SK-N-SH treated with all-trans-retinoic acid at 6 μM for 48 hours (cell line): ENCODE measurements around the gene SEMA4A.

Experiments used
- ATAC-seq: fragments of 200-7000 bp; cut with Tn5 transposase; 3 replicates; pipeline ENCODE4 v1.9.1; 2020; ENCODE audit warnings: mild to moderate bottlenecking, moderate library complexity
- ARNTL ChIP-seq: fragments of 450-650 bp; formaldehyde crosslinking; IDR thresholded peaks from 2 replicates; pipeline ENCODE4 v1.5.0; 2020; ENCODE audit warnings: low read depth, mild to moderate bottlenecking, moderate library complexity, borderline replicate concordance
- BACH2 ChIP-seq: fragments of 250-450 bp; sonication (Bioruptor Pico); IDR thresholded peaks from 2 replicates; pipeline ENCODE4 v1.9.0; 2021; ENCODE audit warnings: mild to moderate bottlenecking, borderline replicate concordance
- CSDC2 ChIP-seq: fragments of 250-450 bp; sonication (Bioruptor Pico); IDR thresholded peaks from 2 replicates; pipeline ENCODE4 v1.5.0; 2020; ENCODE audit warnings: mild to moderate bottlenecking, moderate library complexity
- ESRRG ChIP-seq: fragments of 250-450 bp; sonication (Bioruptor Pico); IDR thresholded peaks from 2 replicates; pipeline ENCODE4 v1.6.1; 2021; ENCODE audit warnings: mild to moderate bottlenecking
- GLIS3 ChIP-seq: fragments of 250-450 bp; sonication (Bioruptor Pico); IDR thresholded peaks from 2 replicates; pipeline ENCODE4 v1.5.0; 2020; ENCODE audit warnings: mild to moderate bottlenecking, moderate library complexity
- ISL1 ChIP-seq: fragments of 250-450 bp; sonication (Bioruptor Pico); IDR thresholded peaks from 2 replicates; pipeline ENCODE4 v2.1.2; 2022; ENCODE audit warnings: mild to moderate bottlenecking, moderate library complexity
- OSR1 ChIP-seq: fragments of 250-450 bp; sonication (Bioruptor Pico); IDR thresholded peaks from 2 replicates; pipeline ENCODE4 v1.8.0; 2022; ENCODE audit warnings: moderate library complexity, mild to moderate bottlenecking, inconsistent platforms
- PPARA ChIP-seq: fragments of 250-450 bp; sonication (Bioruptor Pico); IDR thresholded peaks from 2 replicates; pipeline ENCODE4 v1.5.0; 2020; ENCODE audit warnings: mild to moderate bottlenecking, borderline replicate concordance
- RARB ChIP-seq: fragments of 250-450 bp; sonication (Bioruptor Pico); IDR thresholded peaks from 2 replicates; pipeline ENCODE4 v1.8.0; 2021; ENCODE audit warnings: mild to moderate bottlenecking, moderate library complexity
- SNAI2 ChIP-seq: fragments of 250-450 bp; sonication (Bioruptor Pico); IDR thresholded peaks from 2 replicates; pipeline ENCODE4 v1.5.0; 2020; ENCODE audit warnings: mild to moderate bottlenecking, moderate library complexity
- TCF4 ChIP-seq: fragments of 250-450 bp; sonication (Bioruptor Pico); IDR thresholded peaks from 2 replicates; pipeline ENCODE4 v1.8.0; 2021; ENCODE audit warnings: mild to moderate bottlenecking, moderate library complexity, borderline replicate concordance
- TOX ChIP-seq: fragments of 250-450 bp; sonication (Bioruptor Pico); IDR thresholded peaks from 2 replicates; pipeline ENCODE4 v1.8.0; 2021; ENCODE audit warnings: mild to moderate bottlenecking, moderate library complexity, borderline replicate concordance
- ZC3H10 ChIP-seq: fragments of 250-450 bp; sonication (Bioruptor Pico); IDR thresholded peaks from 2 replicates; pipeline ENCODE4 v1.5.1; 2021; ENCODE audit warnings: mild to moderate bottlenecking, moderate library complexity
- ZFP3 ChIP-seq: fragments of 250-450 bp; sonication (Bioruptor Pico); IDR thresholded peaks from 2 replicates; pipeline ENCODE4 v1.5.0; 2020; ENCODE audit warnings: mild to moderate bottlenecking, moderate library complexity
- ZFP30 ChIP-seq: fragments of 450-650 bp; formaldehyde crosslinking; IDR thresholded peaks from 2 replicates; pipeline ENCODE4 v1.5.0; 2022; ENCODE audit warnings: mild to moderate bottlenecking, moderate library complexity
- ZNF565 ChIP-seq: fragments of 450-650 bp; formaldehyde crosslinking; conservative IDR thresholded peaks from 2 replicates; pipeline ENCODE4 v1.5.0; 2020; ENCODE audit warnings: low read depth, mild to moderate bottlenecking, moderate library complexity
- ZNF70 ChIP-seq: fragments of 450-650 bp; formaldehyde crosslinking; IDR thresholded peaks from 2 replicates; pipeline ENCODE4 v1.5.0; 2020; ENCODE audit warnings: mild to moderate bottlenecking, moderate library complexity
- ZNF8 ChIP-seq: fragments of 450-650 bp; formaldehyde crosslinking; IDR thresholded peaks from 2 replicates; pipeline ENCODE4 v1.5.0; 2020; ENCODE audit warnings: mild to moderate bottlenecking, moderate library complexity
- TF ChIP-seq, protein P1 (sequence below): fragments of 250-450 bp; sonication (Bioruptor Pico); IDR thresholded peaks from 2 replicates; pipeline ENCODE4 v1.5.1; 2021; ENCODE audit warnings: mild to moderate bottlenecking, moderate library complexity
- TF ChIP-seq, protein P2 (sequence below): fragments of 250-450 bp; sonication (Bioruptor Pico); IDR thresholded peaks from 2 replicates; pipeline ENCODE4 v1.5.0; 2020; ENCODE audit warnings: mild to moderate bottlenecking, moderate library complexity
- TF ChIP-seq, protein P3 (sequence below): fragments of 250-450 bp; sonication (Bioruptor Pico); IDR thresholded peaks from 2 replicates; pipeline ENCODE4 v1.8.0; 2021; ENCODE audit warnings: low read depth, mild to moderate bottlenecking, moderate library complexity, borderline replicate concordance
- TF ChIP-seq, protein P4 (sequence below): fragments of 250-450 bp; sonication (Bioruptor Pico); IDR thresholded peaks from 2 replicates; pipeline ENCODE4 v1.8.0; 2020; ENCODE audit warnings: mild to moderate bottlenecking, moderate library complexity, borderline replicate concordance

The SEMA4A gene

DNA sequence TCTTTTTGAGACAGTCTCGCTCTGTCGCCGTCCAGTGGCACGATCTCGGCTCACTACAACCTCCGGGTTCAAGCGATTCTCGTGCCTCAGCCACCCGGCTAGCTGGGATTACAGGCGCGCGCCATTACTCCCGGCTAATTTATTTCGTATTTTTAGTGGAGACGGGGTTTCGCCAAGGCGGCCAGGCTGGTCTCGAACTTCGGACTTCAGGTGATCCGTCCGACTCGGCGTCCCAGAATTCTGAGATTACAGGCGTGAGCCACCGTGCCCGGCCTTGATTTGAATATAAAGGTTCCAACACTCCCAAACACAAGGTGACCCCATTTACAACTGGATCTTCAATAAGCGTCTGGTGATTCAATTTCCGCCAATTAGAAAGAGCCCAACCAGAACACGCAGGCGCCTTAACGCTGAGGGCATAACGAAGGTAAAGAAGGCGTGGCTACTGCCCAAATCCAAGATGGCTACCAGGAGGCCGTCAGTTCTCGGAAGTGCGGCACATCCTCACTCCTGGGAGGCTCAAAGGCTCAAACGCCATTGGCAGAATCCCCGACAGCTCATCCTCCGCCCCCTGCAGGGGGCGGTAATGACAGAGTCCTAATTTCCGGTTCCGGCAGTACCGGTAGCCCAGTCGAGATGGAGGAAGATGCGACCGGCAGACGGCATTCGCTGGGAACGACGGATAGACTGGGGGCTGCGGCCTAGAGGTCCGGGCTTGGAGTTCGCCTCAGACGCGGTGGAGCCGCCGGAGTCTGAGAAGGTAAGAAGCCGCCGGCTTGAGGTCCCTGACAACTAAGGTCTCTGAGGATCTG is 40.3 kb downstream of the SEMA4A start, which contains the start of gene SLC25A44:
SLC25A44 (plus strand) TSS at position 617 of the 812 bp plus-strand sequence. CDS start 5,744 bp downstream, outside the sequence.
- no peak for TF ChIP-seq ARNTL (CRISPR knock-in tag)
- TF ChIP-seq, protein P1, sequence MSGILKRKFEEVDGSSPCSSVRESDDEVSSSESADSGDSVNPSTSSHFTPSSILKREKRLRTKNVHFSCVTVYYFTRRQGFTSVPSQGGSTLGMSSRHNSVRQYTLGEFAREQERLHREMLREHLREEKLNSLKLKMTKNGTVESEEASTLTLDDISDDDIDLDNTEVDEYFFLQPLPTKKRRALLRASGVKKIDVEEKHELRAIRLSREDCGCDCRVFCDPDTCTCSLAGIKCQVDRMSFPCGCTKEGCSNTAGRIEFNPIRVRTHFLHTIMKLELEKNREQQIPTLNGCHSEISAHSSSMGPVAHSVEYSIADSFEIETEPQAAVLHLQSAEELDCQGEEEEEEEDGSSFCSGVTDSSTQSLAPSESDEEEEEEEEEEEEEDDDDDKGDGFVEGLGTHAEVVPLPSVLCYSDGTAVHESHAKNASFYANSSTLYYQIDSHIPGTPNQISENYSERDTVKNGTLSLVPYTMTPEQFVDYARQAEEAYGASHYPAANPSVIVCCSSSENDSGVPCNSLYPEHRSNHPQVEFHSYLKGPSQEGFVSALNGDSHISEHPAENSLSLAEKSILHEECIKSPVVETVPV (CRISPR knock-in tag): no peak

DNA sequence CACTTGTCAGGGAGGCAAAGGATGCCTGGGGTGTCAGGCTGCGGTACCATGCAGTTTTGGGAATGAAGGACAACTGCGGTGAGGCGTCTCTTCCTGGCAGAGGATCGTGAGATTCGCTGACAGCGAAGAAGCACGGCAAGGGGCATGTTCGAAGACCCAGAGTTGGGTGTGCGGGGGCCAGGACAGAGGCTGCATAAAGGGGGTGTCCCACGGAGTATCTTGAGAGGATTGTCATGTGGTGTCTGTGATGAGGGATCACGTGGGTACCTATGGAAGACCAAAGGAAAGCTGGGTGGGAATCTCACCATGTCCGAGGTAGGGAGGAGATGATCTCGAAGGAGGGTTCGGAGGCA is 40.9 kb downstream of the SEMA4A start:
- no peak for TF ChIP-seq ARNTL (CRISPR knock-in tag)
- no peak for TF ChIP-seq OSR1 (CRISPR knock-in tag)
- TF ChIP-seq ZFP3 (CRISPR knock-in tag): no peak
- no peak for TF ChIP-seq SNAI2 (CRISPR knock-in tag)
- TF ChIP-seq ZNF8 (CRISPR knock-in tag): no peak
- no peak for TF ChIP-seq CSDC2
- TF ChIP-seq PPARA (CRISPR knock-in tag): no peak
- TF ChIP-seq TOX (CRISPR knock-in tag): no peak
- TF ChIP-seq ZNF70 (CRISPR knock-in tag): no peak
- TF ChIP-seq, protein P2, sequence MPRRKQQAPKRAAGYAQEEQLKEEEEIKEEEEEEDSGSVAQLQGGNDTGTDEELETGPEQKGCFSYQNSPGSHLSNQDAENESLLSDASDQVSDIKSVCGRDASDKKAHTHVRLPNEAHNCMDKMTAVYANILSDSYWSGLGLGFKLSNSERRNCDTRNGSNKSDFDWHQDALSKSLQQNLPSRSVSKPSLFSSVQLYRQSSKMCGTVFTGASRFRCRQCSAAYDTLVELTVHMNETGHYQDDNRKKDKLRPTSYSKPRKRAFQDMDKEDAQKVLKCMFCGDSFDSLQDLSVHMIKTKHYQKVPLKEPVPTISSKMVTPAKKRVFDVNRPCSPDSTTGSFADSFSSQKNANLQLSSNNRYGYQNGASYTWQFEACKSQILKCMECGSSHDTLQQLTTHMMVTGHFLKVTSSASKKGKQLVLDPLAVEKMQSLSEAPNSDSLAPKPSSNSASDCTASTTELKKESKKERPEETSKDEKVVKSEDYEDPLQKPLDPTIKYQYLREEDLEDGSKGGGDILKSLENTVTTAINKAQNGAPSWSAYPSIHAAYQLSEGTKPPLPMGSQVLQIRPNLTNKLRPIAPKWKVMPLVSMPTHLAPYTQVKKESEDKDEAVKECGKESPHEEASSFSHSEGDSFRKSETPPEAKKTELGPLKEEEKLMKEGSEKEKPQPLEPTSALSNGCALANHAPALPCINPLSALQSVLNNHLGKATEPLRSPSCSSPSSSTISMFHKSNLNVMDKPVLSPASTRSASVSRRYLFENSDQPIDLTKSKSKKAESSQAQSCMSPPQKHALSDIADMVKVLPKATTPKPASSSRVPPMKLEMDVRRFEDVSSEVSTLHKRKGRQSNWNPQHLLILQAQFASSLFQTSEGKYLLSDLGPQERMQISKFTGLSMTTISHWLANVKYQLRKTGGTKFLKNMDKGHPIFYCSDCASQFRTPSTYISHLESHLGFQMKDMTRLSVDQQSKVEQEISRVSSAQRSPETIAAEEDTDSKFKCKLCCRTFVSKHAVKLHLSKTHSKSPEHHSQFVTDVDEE (CRISPR knock-in tag): no peak
- no peak for TF ChIP-seq RARB
- TF ChIP-seq ZNF565 (CRISPR knock-in tag): no peak
- TF ChIP-seq ISL1: no peak
- peak; percentile 27 for ATAC-seq

More for the DNA sequence above, 40.3 kb downstream of the SEMA4A start, which contains the start of gene SLC25A44:
- ATAC-seq: peak; percentile 99

DNA sequence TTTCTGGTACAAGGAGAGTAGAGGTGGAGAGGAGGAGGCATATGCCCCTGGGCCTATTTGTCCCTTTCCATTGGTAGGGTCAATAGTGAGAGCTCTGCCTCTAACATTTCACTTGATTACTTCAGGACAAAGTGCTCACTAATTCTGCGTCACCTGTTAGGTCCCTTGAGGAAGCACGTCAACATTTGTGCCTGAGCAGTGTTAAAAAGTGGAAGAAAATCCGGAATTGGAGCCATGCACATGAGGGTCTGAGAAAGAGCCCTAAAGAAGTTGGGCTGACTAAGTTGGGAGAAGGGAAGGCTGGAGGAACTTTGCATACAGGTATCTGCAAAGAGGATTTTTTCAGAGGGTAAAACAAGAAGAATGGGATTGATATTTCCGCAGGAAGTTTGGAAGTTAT is 42.5 kb downstream of the SEMA4A start:
- TF ChIP-seq, protein P1 (CRISPR knock-in tag): no peak
- no peak for TF ChIP-seq PPARA (CRISPR knock-in tag)
- TF ChIP-seq ZC3H10 (CRISPR knock-in tag): no peak
- no peak for TF ChIP-seq GLIS3
- no peak for ATAC-seq

DNA sequence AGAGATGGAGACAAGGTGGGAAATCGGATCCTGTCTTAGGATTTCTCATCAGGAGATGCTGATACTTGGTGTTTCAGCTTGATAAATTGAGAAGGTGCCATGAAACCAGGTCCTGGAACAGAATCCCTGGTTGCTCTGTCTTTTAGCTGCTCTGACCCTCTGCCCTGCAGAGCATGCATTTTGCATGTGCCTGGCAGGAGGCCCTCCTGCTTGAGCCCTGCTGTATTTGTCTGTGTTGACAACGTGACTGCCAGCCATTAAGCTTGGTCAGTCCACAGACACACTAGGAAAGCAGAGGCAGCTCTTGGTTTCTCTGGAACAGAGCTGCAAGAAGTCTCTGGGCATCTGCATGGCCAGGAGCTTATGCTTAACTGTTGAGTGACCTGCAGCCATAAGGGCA is 43.1 kb downstream of the SEMA4A start:
- ATAC-seq: no peak
- TF ChIP-seq ZFP30: no peak
- TF ChIP-seq, protein P2 (CRISPR knock-in tag): no peak
- TF ChIP-seq ESRRG (CRISPR knock-in tag): no peak
- TF ChIP-seq ZC3H10 (CRISPR knock-in tag): no peak
- no peak for TF ChIP-seq ZNF565 (CRISPR knock-in tag)
- no peak for TF ChIP-seq ZNF8 (CRISPR knock-in tag)
- no peak for TF ChIP-seq BACH2 (CRISPR knock-in tag)
- TF ChIP-seq, protein P3, sequence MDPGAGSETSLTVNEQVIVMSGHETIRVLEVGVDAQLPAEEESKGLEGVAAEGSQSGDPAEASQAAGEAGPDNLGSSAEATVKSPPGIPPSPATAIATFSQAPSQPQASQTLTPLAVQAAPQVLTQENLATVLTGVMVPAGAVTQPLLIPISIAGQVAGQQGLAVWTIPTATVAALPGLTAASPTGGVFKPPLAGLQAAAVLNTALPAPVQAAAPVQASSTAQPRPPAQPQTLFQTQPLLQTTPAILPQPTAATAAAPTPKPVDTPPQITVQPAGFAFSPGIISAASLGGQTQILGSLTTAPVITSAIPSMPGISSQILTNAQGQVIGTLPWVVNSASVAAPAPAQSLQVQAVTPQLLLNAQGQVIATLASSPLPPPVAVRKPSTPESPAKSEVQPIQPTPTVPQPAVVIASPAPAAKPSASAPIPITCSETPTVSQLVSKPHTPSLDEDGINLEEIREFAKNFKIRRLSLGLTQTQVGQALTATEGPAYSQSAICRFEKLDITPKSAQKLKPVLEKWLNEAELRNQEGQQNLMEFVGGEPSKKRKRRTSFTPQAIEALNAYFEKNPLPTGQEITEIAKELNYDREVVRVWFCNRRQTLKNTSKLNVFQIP: no peak
- TF ChIP-seq SNAI2 (CRISPR knock-in tag): no peak
- TF ChIP-seq, protein P4, sequence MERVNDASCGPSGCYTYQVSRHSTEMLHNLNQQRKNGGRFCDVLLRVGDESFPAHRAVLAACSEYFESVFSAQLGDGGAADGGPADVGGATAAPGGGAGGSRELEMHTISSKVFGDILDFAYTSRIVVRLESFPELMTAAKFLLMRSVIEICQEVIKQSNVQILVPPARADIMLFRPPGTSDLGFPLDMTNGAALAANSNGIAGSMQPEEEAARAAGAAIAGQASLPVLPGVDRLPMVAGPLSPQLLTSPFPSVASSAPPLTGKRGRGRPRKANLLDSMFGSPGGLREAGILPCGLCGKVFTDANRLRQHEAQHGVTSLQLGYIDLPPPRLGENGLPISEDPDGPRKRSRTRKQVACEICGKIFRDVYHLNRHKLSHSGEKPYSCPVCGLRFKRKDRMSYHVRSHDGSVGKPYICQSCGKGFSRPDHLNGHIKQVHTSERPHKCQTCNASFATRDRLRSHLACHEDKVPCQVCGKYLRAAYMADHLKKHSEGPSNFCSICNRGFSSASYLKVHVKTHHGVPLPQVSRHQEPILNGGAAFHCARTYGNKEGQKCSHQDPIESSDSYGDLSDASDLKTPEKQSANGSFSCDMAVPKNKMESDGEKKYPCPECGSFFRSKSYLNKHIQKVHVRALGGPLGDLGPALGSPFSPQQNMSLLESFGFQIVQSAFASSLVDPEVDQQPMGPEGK (CRISPR knock-in tag): no peak
- TF ChIP-seq TCF4 (CRISPR knock-in tag): no peak
- TF ChIP-seq RARB: no peak
